Lower lobe of right lung (tissue), 2 donors: ENCODE results near the gene B3GNT9. TPM values are rescaled to one million over a fixed set of nuclear protein-coding genes. Genes with fewer than 3 reads are reported as not detected.

ENCODE experiments used
- ATAC-seq, 2 donors: fragments of 200-7000 bp; cut with Tn5 transposase; one replicate each; pipeline ENCODE4 v1.9.1; 2020 to 2022; ENCODE audit warnings: mild to moderate bottlenecking in 2 of 2, moderate library complexity in 2 of 2
- DNase-seq: peaks from one replicate; pipeline ENCODE4 v3.0.0-alpha.2; 2020
- H3K27ac ChIP-seq: fragments of 200-600 bp; one replicate; pipeline ENCODE4 v1.8.0; 2022
- H3K27me3 ChIP-seq: fragments of 200-600 bp; one replicate; pipeline ENCODE4 v1.8.0; 2022; ENCODE audit warnings: low read depth
- H3K36me3 ChIP-seq: fragments of 200-600 bp; one replicate; pipeline ENCODE4 v1.8.0; 2022; ENCODE audit warnings: mild to moderate bottlenecking
- H3K4me1 ChIP-seq: fragments of 200-600 bp; one replicate; pipeline ENCODE4 v1.8.0; 2022
- H3K4me3 ChIP-seq: fragments of 200-600 bp; one replicate; pipeline ENCODE4 v1.8.0; 2022; ENCODE audit warnings: mild to moderate bottlenecking
- H3K9me3 ChIP-seq: fragments of 200-600 bp; one replicate; pipeline ENCODE4 v1.8.0; 2022
- intact Hi-C: fragments of 100-400 bp; cut with DNase I; formaldehyde crosslinking; loops from one replicate; pipeline ENCODE4 v1.11.0; 2022
- total RNA-seq: library from RNA; stranded (reverse); fragmentation: NEBNext Ultra II Directional; extraction: Animal tissue kit (Norgen Biotek cat#: 25700); gene quantifications from one replicate; pipeline ENCODE4 v1.2.1, GENCODE V29; 2021
- TF ChIP-seq, protein P1 (sequence below): fragments of 200-600 bp; IDR thresholded peaks from one replicate; pipeline ENCODE4 v1.8.0; 2022; ENCODE audit warnings: antibody characterized with exemption, mild to moderate bottlenecking
- donor health status: DM: no; HTN: yes; CAD: no; lungs with severe emphysema.

The B3GNT9 gene
- total RNA-seq, 1 donor from 2014 or later = 13.5 TPM

- TF ChIP-seq, protein P1, sequence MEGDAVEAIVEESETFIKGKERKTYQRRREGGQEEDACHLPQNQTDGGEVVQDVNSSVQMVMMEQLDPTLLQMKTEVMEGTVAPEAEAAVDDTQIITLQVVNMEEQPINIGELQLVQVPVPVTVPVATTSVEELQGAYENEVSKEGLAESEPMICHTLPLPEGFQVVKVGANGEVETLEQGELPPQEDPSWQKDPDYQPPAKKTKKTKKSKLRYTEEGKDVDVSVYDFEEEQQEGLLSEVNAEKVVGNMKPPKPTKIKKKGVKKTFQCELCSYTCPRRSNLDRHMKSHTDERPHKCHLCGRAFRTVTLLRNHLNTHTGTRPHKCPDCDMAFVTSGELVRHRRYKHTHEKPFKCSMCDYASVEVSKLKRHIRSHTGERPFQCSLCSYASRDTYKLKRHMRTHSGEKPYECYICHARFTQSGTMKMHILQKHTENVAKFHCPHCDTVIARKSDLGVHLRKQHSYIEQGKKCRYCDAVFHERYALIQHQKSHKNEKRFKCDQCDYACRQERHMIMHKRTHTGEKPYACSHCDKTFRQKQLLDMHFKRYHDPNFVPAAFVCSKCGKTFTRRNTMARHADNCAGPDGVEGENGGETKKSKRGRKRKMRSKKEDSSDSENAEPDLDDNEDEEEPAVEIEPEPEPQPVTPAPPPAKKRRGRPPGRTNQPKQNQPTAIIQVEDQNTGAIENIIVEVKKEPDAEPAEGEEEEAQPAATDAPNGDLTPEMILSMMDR = no peak
- no peak for ATAC-seq
- Histone ChIP-seq H3K27ac (peak overlapping the region; percentile 28), H3K9me3 (no peaks in the 10 kb centered on the region), H3K4me1 (peaks cover 30% of the 10 kb centered on the region), H3K4me3 (no peak overlapping the region), H3K36me3 (peaks cover 77% of the 10 kb centered on the region), H3K27me3 (no peaks in the 10 kb centered on the region)
- DNase-seq = no peak
- intact Hi-C loops = no loop called here
Measured at GRCh38 chr16:67197704-67198103, 46.9 kb upstream of the B3GNT9 start.

DNA sequence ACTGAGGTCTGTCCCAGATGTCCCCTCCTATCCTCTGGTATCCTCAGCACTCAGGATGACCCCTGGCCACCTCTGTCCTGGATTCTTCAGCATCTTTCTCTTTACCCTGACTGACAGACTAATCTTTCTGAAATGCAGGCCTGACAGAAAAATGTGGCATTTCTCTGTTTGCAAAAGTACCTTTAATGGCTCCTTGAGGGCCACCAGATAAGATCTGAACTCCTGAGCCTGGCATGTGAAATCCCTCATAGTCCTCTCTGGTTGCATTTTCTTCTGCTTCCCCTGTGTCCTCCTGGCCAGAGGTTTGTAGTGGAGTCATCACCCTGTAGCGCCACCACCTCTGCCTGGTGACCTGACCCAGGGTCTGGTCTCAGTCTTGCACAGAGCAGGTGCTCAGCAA lies 46.1 kb upstream of the B3GNT9 start:
- DNase-seq = no peak
- no peak overlapping the region for H3K27ac ChIP-seq
- TF ChIP-seq, protein P1 = no peak
- ATAC-seq = no peak
- no peak overlapping the region for H3K4me3 ChIP-seq
- no peaks in the 10 kb centered on the region for H3K27me3 ChIP-seq
- H3K9me3 ChIP-seq = no peaks in the 10 kb centered on the region
- H3K36me3 ChIP-seq = peaks cover 69% of the 10 kb centered on the region
- intact Hi-C loops = no loop called here
- peaks cover 33% of the 10 kb centered on the region for H3K4me1 ChIP-seq

DNA sequence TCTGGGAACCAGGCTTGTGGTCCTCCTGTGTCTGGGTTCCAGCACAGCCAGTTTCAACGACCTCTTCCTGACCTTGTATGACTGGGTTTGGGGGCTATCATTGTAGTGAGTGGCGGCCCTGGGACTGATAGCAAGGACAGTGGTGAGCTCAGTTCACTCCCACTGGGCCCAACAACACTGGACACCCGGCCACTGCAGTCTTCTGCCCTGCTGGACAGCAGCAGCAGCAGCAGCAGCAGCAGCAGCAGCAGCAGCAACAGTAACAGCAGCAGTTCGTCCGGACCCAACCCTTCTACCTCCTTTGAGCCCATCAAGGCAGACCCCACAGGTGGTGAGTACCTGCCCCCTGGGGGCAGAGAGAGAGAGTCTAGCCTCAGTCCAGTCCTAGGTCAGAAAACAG lies 44.9 kb upstream of the B3GNT9 start:
- peaks cover 60% of the 10 kb centered on the region for H3K36me3 ChIP-seq
- H3K27ac ChIP-seq = no peak overlapping the region
- peaks cover 45% of the 10 kb centered on the region for H3K4me1 ChIP-seq
- no peaks in the 10 kb centered on the region for H3K9me3 ChIP-seq
- no peaks in the 10 kb centered on the region for H3K27me3 ChIP-seq
- ATAC-seq = no peak
- intact Hi-C loops = no loop called here
- TF ChIP-seq, protein P1 = no peak
- no peak overlapping the region for H3K4me3 ChIP-seq
- no peak for DNase-seq

DNA sequence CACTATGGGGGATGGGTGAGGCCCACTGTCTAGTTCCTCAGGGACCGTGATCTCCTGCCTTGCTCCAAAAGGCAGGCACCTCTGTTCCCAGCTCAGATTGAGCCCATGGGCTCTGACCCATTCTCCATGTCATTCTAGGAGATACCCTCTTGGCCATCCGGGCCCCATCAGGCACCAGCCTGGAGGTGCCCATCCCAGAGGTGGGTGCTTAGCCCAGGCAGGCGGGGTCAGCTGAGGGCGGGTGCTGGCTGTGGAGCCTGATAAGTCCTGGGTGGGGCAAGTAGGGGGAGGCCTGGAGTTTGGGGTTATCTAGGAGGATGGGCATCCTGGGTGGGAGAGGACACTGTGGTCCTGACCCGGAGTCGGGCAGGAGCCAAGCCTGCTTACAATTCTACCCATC lies 43.5 kb upstream of the B3GNT9 start:
- Histone ChIP-seq H3K9me3 (no peaks in the 10 kb centered on the region), H3K27me3 (no peaks in the 10 kb centered on the region), H3K4me3 (no peak overlapping the region), H3K36me3 (peaks cover 55% of the 10 kb centered on the region), H3K27ac (no peak overlapping the region), H3K4me1 (peaks cover 47% of the 10 kb centered on the region)
- TF ChIP-seq, protein P1 = no peak
- intact Hi-C loops = no loop called here
- no peak for DNase-seq
- ATAC-seq = no peak

GRCh38 chr16:67193536-67193935 lies 42.7 kb upstream of the B3GNT9 start:
- intact Hi-C loops = no loop called here
- DNase-seq = no peak
- H3K4me1 ChIP-seq = peaks cover 40% of the 10 kb centered on the region
- peak overlapping the region; percentile 18 for H3K27ac ChIP-seq
- ATAC-seq = no peak
- peaks cover 54% of the 10 kb centered on the region for H3K36me3 ChIP-seq
- H3K4me3 ChIP-seq = peak overlapping the region; percentile 100
- H3K9me3 ChIP-seq = no peaks in the 10 kb centered on the region
- TF ChIP-seq, protein P1 = no peak
- H3K27me3 ChIP-seq = no peaks in the 10 kb centered on the region
